ENCODE measurements around the gene PAX1. TPM values are rescaled to one million over a fixed set of nuclear protein-coding genes. Genes with fewer than 3 reads are reported as not detected.

PAX1 gene
- total and polyA plus RNA-seq, 2 of the 13 experiments (the other 11 are each of a cell fraction or from before 2014, with no cell fraction given), result not detected

GRCh38 chr20:21682521-21682954, 22.9 kb upstream of the PAX1 start:
- Histone ChIP-seq H3K9me3 (ENCODE audit: low read length) (no peaks in the 10 kb centered on the region), H3K4me2 (ENCODE audit: low read depth, low read length) (no peak overlapping the region), H2AFZ (ENCODE audit: low read length) (no peak overlapping the region), H3K27ac (ENCODE audit: extremely low read length, insufficient read depth, low read length) (no peak overlapping the region), H3K9ac (ENCODE audit: insufficient read depth, low read depth, low read length) (no peak overlapping the region), H3K36me3 (replicated peaks in 1 of 2; ENCODE audit: control insufficient read depth in 1 of 2, insufficient read depth in 2 of 2, low read length in 2 of 2) (no peaks in the 10 kb centered on the region), H3K4me3 (replicated peaks in 1 of 3; ENCODE audit: insufficient read depth in 1 of 3, low read depth in 2 of 3, low read length in 3 of 3) (no peak overlapping the region), H4K20me1 (ENCODE audit: insufficient read depth, low read length) (no peaks in the 10 kb centered on the region), H3K27me3 (ENCODE audit: control insufficient read depth in 1 of 2, insufficient read depth in 2 of 2, low read length in 2 of 2) (peaks cover 5 to 34% of the 10 kb centered on the region in 2 experiments; a peak in 3 of 5 replicates), H3K4me1 (ENCODE audit: insufficient read depth, low read length) (no peaks in the 10 kb centered on the region), H3K79me2 (ENCODE audit: insufficient read depth, low read length) (no peaks in the 10 kb centered on the region)
- no peak for TF ChIP-seq SP140L (CRISPR knock-in tag; IDR thresholded peaks at IDR 0.05; ENCODE audit: borderline replicate concordance)
- no peak for TF ChIP-seq ZNF713 (CRISPR knock-in tag; IDR thresholded peaks at IDR 0.05)
- TF ChIP-seq HNF4A (CRISPR knock-in tag; IDR thresholded peaks at IDR 0.05), result no peak
- TF ChIP-seq ZNF567 (CRISPR knock-in tag; IDR thresholded peaks at IDR 0.05; ENCODE audit: borderline replicate concordance), result no peak
- no peak for TF ChIP-seq ZNF230 (CRISPR knock-in tag; IDR thresholded peaks at IDR 0.05)
- TF ChIP-seq, protein P1, sequence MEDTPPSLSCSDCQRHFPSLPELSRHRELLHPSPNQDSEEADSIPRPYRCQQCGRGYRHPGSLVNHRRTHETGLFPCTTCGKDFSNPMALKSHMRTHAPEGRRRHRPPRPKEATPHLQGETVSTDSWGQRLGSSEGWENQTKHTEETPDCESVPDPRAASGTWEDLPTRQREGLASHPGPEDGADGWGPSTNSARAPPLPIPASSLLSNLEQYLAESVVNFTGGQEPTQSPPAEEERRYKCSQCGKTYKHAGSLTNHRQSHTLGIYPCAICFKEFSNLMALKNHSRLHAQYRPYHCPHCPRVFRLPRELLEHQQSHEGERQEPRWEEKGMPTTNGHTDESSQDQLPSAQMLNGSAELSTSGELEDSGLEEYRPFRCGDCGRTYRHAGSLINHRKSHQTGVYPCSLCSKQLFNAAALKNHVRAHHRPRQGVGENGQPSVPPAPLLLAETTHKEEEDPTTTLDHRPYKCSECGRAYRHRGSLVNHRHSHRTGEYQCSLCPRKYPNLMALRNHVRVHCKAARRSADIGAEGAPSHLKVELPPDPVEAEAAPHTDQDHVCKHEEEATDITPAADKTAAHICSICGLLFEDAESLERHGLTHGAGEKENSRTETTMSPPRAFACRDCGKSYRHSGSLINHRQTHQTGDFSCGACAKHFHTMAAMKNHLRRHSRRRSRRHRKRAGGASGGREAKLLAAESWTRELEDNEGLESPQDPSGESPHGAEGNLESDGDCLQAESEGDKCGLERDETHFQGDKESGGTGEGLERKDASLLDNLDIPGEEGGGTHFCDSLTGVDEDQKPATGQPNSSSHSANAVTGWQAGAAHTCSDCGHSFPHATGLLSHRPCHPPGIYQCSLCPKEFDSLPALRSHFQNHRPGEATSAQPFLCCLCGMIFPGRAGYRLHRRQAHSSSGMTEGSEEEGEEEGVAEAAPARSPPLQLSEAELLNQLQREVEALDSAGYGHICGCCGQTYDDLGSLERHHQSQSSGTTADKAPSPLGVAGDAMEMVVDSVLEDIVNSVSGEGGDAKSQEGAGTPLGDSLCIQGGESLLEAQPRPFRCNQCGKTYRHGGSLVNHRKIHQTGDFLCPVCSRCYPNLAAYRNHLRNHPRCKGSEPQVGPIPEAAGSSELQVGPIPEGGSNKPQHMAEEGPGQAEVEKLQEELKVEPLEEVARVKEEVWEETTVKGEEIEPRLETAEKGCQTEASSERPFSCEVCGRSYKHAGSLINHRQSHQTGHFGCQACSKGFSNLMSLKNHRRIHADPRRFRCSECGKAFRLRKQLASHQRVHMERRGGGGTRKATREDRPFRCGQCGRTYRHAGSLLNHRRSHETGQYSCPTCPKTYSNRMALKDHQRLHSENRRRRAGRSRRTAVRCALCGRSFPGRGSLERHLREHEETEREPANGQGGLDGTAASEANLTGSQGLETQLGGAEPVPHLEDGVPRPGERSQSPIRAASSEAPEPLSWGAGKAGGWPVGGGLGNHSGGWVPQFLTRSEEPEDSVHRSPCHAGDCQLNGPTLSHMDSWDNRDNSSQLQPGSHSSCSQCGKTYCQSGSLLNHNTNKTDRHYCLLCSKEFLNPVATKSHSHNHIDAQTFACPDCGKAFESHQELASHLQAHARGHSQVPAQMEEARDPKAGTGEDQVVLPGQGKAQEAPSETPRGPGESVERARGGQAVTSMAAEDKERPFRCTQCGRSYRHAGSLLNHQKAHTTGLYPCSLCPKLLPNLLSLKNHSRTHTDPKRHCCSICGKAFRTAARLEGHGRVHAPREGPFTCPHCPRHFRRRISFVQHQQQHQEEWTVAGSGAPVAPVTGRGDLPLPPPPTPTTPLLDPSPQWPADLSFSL (CRISPR knock-in tag; IDR thresholded peaks at IDR 0.05), result no peak
- in situ Hi-C loops (cut with HindIII; ENCODE audit: extremely low pct_ligation_motif_present, low pct_unique_long_range_greater_than_20kb), result no loop called here
- no peak for ATAC-seq
- 52% methylated on average over 8 of the region's 8 CpGs for WGBS (ENCODE audit: low lambda C conversion rate)
- no peak for DNase-seq (ENCODE audit: low spot score)
- intact Hi-C loops (cut with micrococcal nuclease; ENCODE audit: unreplicated experiment), result no loop called here
- no TSS peak for BruUV-seq (replicated peaks)
- FAIRE-seq, result no peak
- POLR2A ChIA-PET, result no interaction called here
- CTCF ChIA-PET (ENCODE audit: low intra/inter-chr PET ratio, low total read pairs), result no interaction called here

Measured in HepG2 (cell line).